HG02571 (cell line): Measurements from ENCODE around the gene LRMDA.
"Not testable (repeated sequence)": the region's sequence is repeated elsewhere in the genome, so short reads cannot be mapped to it uniquely, and the experiment has no call there.

Experiments used
- ATAC-seq: cut with Tn5 transposase; IDR thresholded peaks from one replicate; pipeline ENCODE4 v1.9.1; 2021; ENCODE audit warnings: mild to moderate bottlenecking, moderate library complexity; ENCODE audit not compliant: unreplicated experiment

Gene LRMDA

GRCh38 chr10:76051007-76051936, 619.8 kb downstream of the LRMDA start:
- no peak for ATAC-seq

GRCh38 chr10:76052682-76053503, 621.5 kb downstream of the LRMDA start:
- ATAC-seq, result no peak

- no peak for ATAC-seq
Observed at GRCh38 chr10:76055466-76055865, 624.0 kb downstream of the LRMDA start.

- no peak for ATAC-seq
Observed at GRCh38 chr10:76055963-76056362, 624.5 kb downstream of the LRMDA start.

- ATAC-seq, result not testable (repeated sequence)
Observed at GRCh38 chr10:76060993-76061392, 629.6 kb downstream of the LRMDA start.

- ATAC-seq, result no peak
Observed at GRCh38 chr10:76066457-76066856, 635.0 kb downstream of the LRMDA start.

GRCh38 chr10:76067447-76067846, 636.0 kb downstream of the LRMDA start:
- ATAC-seq, result no peak

DNA sequence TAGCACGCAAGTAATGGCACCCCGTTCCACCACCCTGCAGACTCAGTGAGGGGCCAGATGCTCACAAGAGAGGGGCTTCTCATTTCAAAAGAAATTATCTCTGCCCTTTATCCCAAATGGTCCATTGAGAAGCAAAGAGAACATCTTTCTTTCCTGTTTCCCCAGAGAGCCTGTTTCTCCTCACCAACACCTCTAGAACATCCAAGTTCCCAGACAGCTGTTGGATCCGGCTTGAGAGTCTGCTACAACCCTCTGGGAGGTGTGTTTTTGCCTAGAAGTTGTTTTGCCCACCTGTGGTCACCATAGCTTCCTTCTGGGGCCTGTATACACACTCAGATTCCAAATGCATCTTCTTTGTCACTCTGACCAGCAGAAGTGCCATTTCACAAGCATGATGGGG, 637.4 kb downstream of the LRMDA start:
- no peak for ATAC-seq

- no peak for ATAC-seq
Observed at GRCh38 chr10:76070916-76071315, 639.5 kb downstream of the LRMDA start.

DNA sequence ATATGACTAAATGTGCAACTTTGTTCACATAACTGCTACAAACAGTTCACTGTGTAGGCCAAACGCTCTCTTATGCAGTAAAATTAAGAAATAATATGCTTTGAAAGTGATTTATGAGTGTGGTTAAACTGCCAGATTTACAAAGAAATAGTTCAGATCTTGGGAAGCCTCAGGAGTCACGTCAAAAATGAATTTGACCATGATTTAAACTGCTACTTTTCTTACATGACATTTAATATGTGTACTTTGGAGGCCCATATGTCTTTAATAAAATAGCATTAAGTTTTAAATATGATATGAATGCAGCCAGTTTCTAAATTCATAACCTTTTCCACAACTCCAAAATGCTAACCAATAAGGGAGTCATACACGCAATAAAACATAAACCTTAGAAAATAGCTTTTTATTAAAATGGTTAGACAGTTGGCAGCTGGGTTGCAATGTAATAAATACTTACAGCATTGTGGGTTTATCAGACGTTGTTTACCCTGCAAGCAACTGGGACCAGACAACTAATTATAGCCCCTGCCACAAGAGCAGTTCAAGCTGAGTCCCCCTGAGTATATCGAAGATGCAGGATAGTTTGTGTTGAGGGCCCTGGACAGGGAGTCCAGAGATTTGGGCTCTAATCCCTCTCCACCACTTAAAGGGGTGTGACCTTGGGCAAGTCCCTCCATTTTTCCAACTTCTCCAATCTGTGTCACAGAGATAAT, 640.4 kb downstream of the LRMDA start:
- ATAC-seq, result no peak

- no peak for ATAC-seq
Observed at GRCh38 chr10:76072384-76072783, 641.0 kb downstream of the LRMDA start.

DNA sequence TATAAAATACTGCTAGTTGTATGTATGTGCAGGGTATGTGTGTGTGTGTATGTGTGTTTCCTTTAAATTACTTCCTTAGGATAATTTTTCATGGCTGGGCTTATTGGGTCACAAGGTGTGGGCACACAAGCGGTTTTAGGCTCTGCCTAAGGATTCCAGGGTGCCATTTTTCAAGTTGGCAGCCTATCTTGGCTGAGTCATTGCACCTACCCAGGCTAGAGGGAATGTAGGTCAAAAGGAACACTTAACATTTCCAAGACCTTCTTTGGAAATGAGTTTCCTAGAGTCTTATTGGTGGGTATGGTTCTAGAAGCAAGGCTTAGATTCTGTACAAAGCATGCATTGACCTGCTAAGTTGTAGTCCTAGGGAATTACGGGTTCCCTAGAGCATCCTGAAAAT, 642.1 kb downstream of the LRMDA start:
- ATAC-seq, result no peak

GRCh38 chr10:76074659-76075058, 643.2 kb downstream of the LRMDA start:
- ATAC-seq, result no peak

- ATAC-seq, result no peak
Observed at GRCh38 chr10:76080451-76080850, 649.0 kb downstream of the LRMDA start.

GRCh38 chr10:76080991-76081390, 649.6 kb downstream of the LRMDA start:
- ATAC-seq, result no peak

DNA sequence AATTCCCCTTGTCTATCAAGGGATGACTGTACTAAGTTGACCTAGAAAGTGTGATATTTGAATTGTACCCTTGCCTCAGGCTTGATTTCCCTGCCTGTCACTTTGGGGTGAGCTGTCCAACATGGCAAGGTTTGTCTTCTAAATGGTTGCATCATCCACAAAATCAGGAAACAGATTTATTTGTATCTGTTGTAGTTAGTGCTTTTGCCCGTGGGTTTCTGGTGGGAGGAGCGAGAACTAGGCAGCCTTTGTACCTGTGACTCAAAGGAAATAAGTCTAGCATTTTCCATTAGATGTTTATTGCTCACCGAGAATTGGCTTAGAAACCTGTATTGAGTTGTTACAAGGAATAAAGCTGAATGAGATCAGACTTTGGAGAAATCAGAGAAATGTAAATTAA, 650.8 kb downstream of the LRMDA start:
- ATAC-seq, result no peak

DNA sequence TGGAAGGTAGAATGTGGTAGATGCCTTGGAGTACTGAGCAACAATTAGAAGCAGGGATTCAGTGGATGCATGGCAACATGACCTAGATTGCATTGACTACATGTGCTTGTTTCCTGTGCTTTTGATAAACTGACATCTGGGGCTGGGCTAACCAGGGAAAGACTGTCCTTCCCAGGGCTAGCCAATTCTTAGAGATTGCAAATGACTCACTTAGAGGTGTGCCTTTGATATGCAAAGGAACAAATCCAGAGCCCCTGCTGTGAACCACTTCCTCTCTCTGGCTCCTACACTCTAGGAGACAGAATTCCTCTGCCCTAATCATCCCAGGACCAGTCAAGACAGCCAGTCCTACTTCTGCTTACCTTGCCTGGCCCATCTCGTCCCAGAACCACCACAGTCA, 651.5 kb downstream of the LRMDA start:
- no peak for ATAC-seq

- ATAC-seq, result no peak
Observed at GRCh38 chr10:76085002-76085816, 653.8 kb downstream of the LRMDA start.

DNA sequence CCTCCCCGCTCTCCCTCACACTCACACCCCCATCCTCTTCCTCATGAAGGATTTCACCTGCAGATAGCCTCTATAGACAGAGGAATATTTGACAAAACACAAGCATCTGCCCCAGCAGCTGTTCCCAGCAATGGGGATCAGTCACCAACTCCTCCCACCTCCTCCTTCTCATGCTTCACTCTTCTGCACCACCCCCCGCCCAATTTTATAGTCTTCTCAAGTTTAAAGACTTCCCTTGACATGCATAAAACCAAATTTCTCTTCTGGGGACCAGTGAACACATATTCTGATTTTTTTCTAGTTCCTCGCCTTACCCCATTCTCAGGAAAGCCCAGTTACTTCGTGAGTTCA, 654.4 kb downstream of the LRMDA start:
- ATAC-seq, result no peak

DNA sequence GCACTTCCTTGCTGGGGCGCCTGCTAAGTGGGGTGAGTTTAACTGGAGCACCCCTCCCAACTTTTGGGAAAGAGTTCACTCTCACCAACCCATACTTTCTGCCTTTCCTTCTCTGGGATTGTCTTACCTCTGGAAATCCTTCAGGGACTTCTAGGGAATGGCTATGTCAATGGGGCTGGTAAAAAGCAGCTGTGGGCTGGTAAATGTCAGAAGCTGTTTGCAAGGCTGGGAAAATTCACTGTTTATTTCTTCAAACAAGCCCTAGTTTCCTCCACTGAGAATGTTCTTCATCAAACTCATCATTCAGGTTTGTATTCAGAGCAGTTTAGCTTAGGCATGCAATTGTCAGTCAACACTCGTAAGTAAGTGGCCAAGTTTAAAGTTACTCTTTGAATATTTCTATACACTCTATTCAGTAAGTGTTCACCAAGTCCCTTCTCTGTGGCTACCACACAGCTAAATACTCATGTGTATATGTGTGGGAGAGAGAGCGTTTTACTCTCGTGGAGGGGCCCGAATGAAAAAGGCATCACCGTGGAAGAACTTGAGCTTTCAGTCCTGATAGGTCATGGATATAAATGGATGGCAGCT, 654.8 kb downstream of the LRMDA start:
- ATAC-seq, result no peak
